B cell (primary cell): Measurements from ENCODE around the gene SENP1. TPM values are rescaled to one million over a fixed set of nuclear protein-coding genes. Genes with fewer than 3 reads are reported as not detected.

ENCODE experiments used
- ATAC-seq: fragments of 200-7000 bp; cut with Tn5 transposase; one replicate; pipeline ENCODE4 v1.10.0; 2021; ENCODE audit warnings: low read depth, mild to moderate bottlenecking, moderate number of reproducible peaks, moderate library complexity
- CTCF ChIA-PET: fragments of 350-600 bp; sonication (Branson Sonifier 250); formaldehyde crosslinking; loops from one replicate; lab custom pipeline; 2021; ENCODE audit warnings: antibody characterized with exemption, inconsistent platforms; lab: Charles Lee
- POLR2A ChIA-PET: fragments of 350-600 bp; sonication (Branson Sonifier 250); formaldehyde crosslinking; loops from one replicate; lab custom pipeline; 2021; ENCODE audit warnings: antibody characterized with exemption; lab: Charles Lee
- DNase-seq: peaks from one replicate; pipeline ENCODE4 v3.0.0; 2013
- H2AFZ ChIP-seq: 2 replicates; pipeline ENCODE4 v1.6.1; 2012; ENCODE audit warnings: mild to moderate bottlenecking, low read depth, low read length; ENCODE audit not compliant: insufficient read depth, poor library complexity, severe bottlenecking
- H3K27ac ChIP-seq, 2 donors: 1 replicate in 1 of 2; 2 replicates in 1 of 2; pipeline ENCODE4 v1.5.1; 2012 to 2013; ENCODE audit warnings: low read length in 2 of 2, mild to moderate bottlenecking in 2 of 2, moderate library complexity in 1 of 2
- H3K27me3 ChIP-seq, 4 experiments: fragments of 200-600 bp in 1 of 4; sonication (generic) in 1 of 4; replicated peaks in 1 of 4; 1 replicate in 2 of 4; 2 replicates in 2 of 4; pipeline versions ENCODE4 v1.6.1 to v1.7.0; 2013 to 2016; ENCODE audit warnings: low read length in 3 of 4, mild to moderate bottlenecking in 2 of 4, mixed read lengths in 1 of 4, moderate library complexity in 1 of 4; ENCODE audit not compliant: insufficient read depth in 4 of 4, control insufficient read depth in 3 of 4; ENCODE audit errors: control extremely low read depth in 1 of 4
- H3K36me3 ChIP-seq, 2 experiments: replicated peaks in 1 of 2; 1 replicate in 1 of 2; 2 replicates in 1 of 2; pipeline versions ENCODE4 v1.6.1 to v1.7.1; 2013; ENCODE audit warnings: low read length in 1 of 2; ENCODE audit not compliant: insufficient read depth in 2 of 2, control insufficient read depth in 1 of 2; ENCODE audit errors: control extremely low read depth in 1 of 2, extremely low read depth in 1 of 2
- H3K4me1 ChIP-seq, 2 donors: fragments of 200-600 bp in 1 of 2; sonication (generic) in 1 of 2; 1 replicate in 1 of 2; 2 replicates in 1 of 2; pipeline versions ENCODE4 v1.5.1 to v1.6.1; 2013 to 2017; ENCODE audit warnings: low read length in 2 of 2; ENCODE audit not compliant: control insufficient read depth in 2 of 2, insufficient read depth in 2 of 2
- H3K4me2 ChIP-seq: replicated peaks from 2 replicates; pipeline ENCODE3; 2012; ENCODE audit warnings: mild to moderate bottlenecking, low read depth, low read length; ENCODE audit not compliant: poor library complexity, severe bottlenecking
- H3K4me3 ChIP-seq, 5 experiments: fragments of 200-600 bp in 1 of 5; sonication (generic) in 1 of 5; 1 replicate in 3 of 5; 2 replicates in 2 of 5; pipeline versions ENCODE4 v1.5.1 to v1.7.0; 2011 to 2016; ENCODE audit warnings: low read length in 4 of 5, mild to moderate bottlenecking in 4 of 5, low read depth in 2 of 5, control low read depth in 1 of 5, moderate library complexity in 1 of 5; ENCODE audit not compliant: insufficient read depth in 1 of 5; ENCODE audit errors: control extremely low read depth in 1 of 5, extremely low read depth in 1 of 5
- H3K79me2 ChIP-seq: fragments of 200-600 bp; sonication (generic); one replicate; pipeline ENCODE4 v1.6.0; 2016; ENCODE audit warnings: low read length; ENCODE audit not compliant: control insufficient read depth, insufficient read depth
- H3K9ac ChIP-seq: fragments of 200-600 bp; sonication (generic); 2 replicates; pipeline ENCODE4 v1.6.1; 2017; ENCODE audit warnings: mild to moderate bottlenecking, low read length, moderate library complexity
- H3K9me3 ChIP-seq, 3 donors: one replicate each; pipeline versions ENCODE4 v1.6.1 to v1.7.1; 2013; ENCODE audit warnings: low read length in 2 of 3; ENCODE audit not compliant: control insufficient read depth in 2 of 3, insufficient read depth in 1 of 3; ENCODE audit errors: control extremely low read depth in 1 of 3
- H4K20me1 ChIP-seq: 2 replicates; pipeline ENCODE4 v1.6.0; 2012; ENCODE audit warnings: mild to moderate bottlenecking, low read length; ENCODE audit not compliant: insufficient read depth, control insufficient read depth, poor library complexity, severe bottlenecking
- H3K27ac Mint-ChIP-seq: one replicate; pipeline ENCODE4 v1.8.0; 2021; ENCODE audit warnings: mixed read lengths
- H3K27me3 Mint-ChIP-seq: one replicate; pipeline ENCODE4 v1.8.0; 2021; ENCODE audit warnings: mixed read lengths
- H3K4me1 Mint-ChIP-seq: one replicate; pipeline ENCODE4 v1.8.0; 2021; ENCODE audit warnings: mixed read lengths
- H3K4me3 Mint-ChIP-seq: one replicate; pipeline ENCODE4 v1.8.0; 2021; ENCODE audit warnings: mixed read lengths
- H3K9me3 Mint-ChIP-seq: one replicate; pipeline ENCODE4 v1.8.0; 2022; ENCODE audit warnings: mixed read lengths; ENCODE audit not compliant: insufficient read depth
- EZH2 ChIP-seq: IDR thresholded peaks from 2 replicates; pipeline ENCODE4 v1.6.1; 2012; ENCODE audit warnings: borderline replicate concordance, low read depth, mild to moderate bottlenecking, moderate library complexity, low read length; ENCODE audit not compliant: insufficient read depth, poor library complexity, severe bottlenecking
- WGBS: methylation state at CpG from one replicate; pipeline ENCODE4 v1.1.5; 2013; ENCODE audit warnings: missing lambda C conversion rate; ENCODE audit not compliant: insufficient coverage; 5-methylcytosine and 5-hydroxymethylcytosine counted together
- intact Hi-C: fragments of 100-400 bp; cut with micrococcal nuclease; formaldehyde crosslinking; loops from one replicate; pipeline ENCODE4 v1.10.0; 2022
- polyA plus RNA-seq: library from polyadenylated mRNA; depleted of rRNA; stranded (reverse); fragments of >200 nt; gene quantifications from 2 replicates; pipeline ENCODE4 v1.2.3, GENCODE V29; 2012
- total RNA-seq, 2 donors: library from RNA; stranded (reverse); fragments of 120-200 nt in 1 of 2; gene quantifications; 1 replicate in 1 of 2; 2 replicates in 1 of 2; pipeline versions ENCODE4 v1.2.3 to v1.2.4, GENCODE V29; 2013 to 2022
- TF ChIP-seq, protein P1 (sequence below): fragments of 200-600 bp; IDR thresholded peaks from one replicate; pipeline ENCODE4 v1.8.0; 2022; ENCODE audit warnings: antibody characterized with exemption, mild to moderate bottlenecking

The SENP1 gene
- total and polyA plus RNA-seq, 2 donors (not counting 1 experiment from before 2014, with no cell fraction given): 7.3 to 44.8 TPM

DNA sequence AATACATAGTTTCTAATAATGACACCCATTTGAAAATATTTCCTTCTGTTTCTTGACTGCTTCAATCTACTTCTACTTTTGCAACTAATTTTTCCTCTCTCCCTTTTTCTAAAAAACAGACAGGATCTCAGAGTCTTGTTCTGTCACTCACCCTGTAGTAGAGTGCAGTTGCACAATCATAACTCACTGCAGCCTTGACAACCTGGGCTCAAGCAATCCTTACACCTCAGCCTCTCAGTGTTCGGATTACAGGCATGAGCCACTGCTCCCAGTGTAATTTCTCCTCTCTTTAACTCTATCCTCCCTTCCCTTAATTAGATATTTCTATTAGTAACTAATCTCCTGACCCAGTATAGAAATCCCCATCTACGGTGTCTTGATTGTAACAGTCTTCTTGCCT, 45.4 kb downstream of the SENP1 start:
- intact Hi-C loops: no loop called here
- H3K27me3 ChIP-seq: no peaks in the 10 kb centered on the region
- no peaks in the 10 kb centered on the region for H4K20me1 ChIP-seq
- H3K27me3 Mint-ChIP-seq: no peaks in the 10 kb centered on the region
- TF ChIP-seq, protein P1, sequence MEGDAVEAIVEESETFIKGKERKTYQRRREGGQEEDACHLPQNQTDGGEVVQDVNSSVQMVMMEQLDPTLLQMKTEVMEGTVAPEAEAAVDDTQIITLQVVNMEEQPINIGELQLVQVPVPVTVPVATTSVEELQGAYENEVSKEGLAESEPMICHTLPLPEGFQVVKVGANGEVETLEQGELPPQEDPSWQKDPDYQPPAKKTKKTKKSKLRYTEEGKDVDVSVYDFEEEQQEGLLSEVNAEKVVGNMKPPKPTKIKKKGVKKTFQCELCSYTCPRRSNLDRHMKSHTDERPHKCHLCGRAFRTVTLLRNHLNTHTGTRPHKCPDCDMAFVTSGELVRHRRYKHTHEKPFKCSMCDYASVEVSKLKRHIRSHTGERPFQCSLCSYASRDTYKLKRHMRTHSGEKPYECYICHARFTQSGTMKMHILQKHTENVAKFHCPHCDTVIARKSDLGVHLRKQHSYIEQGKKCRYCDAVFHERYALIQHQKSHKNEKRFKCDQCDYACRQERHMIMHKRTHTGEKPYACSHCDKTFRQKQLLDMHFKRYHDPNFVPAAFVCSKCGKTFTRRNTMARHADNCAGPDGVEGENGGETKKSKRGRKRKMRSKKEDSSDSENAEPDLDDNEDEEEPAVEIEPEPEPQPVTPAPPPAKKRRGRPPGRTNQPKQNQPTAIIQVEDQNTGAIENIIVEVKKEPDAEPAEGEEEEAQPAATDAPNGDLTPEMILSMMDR: no peak
- no peak for TF ChIP-seq EZH2
- no peak for DNase-seq
- no peaks in the 10 kb centered on the region for H3K4me1 ChIP-seq
- no peak for ATAC-seq
- ChIA-PET CTCF (no interaction called here), POLR2A (no interaction called here)
- no peak overlapping the region for H3K9ac ChIP-seq
- no peaks in the 10 kb centered on the region for H3K9me3 Mint-ChIP-seq
- H3K4me3 ChIP-seq: no peak overlapping the region
- no peak overlapping the region for H3K4me2 ChIP-seq
- WGBS: no CpG with 5 or more reads among the region's 2 CpGs
- no peaks in the 10 kb centered on the region for H3K4me1 Mint-ChIP-seq
- H3K27ac Mint-ChIP-seq: no peak overlapping the region
- peaks cover 10 to 71% of the 10 kb centered on the region in 2 experiments for H3K36me3 ChIP-seq
- H3K4me3 Mint-ChIP-seq: no peak overlapping the region
- peaks cover 0 to 11% (median 1%) of the 10 kb centered on the region in 3 donors for H3K9me3 ChIP-seq
- no peak overlapping the region for H2AFZ ChIP-seq
- H3K27ac ChIP-seq: no peak overlapping the region
- no peaks in the 10 kb centered on the region for H3K79me2 ChIP-seq

DNA sequence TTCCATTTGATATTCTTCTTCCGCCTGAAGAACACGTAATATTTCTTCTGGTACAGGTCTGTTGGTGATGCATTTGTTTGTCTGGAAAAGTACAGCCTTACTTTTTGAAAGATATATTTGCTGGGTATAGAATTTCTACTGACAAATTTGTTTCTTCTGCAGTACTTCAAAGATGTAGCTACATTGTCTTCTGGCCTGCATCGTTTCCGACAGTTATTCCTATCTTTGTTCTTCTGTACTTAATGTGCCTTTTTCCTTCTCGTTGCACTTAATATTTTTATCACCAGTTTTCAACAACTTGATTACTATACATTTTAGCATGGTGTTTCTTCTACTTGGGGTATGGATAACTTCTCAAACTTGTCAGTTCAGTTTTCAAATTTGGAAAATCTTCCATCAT, 47.1 kb downstream of the SENP1 start:
- H3K36me3 ChIP-seq: peaks cover 10 to 57% of the 10 kb centered on the region in 2 experiments

More for the DNA sequence above, 47.1 kb downstream of the SENP1 start:
- no peak for ATAC-seq
- H3K4me3 Mint-ChIP-seq: no peak overlapping the region
- no peaks in the 10 kb centered on the region for H3K79me2 ChIP-seq
- no peaks in the 10 kb centered on the region for H3K4me1 Mint-ChIP-seq
- no peak overlapping the region for H3K4me3 ChIP-seq
- ChIA-PET CTCF (no interaction called here), POLR2A (no interaction called here)
- H3K4me1 ChIP-seq: no peaks in the 10 kb centered on the region
- no peak overlapping the region for H3K4me2 ChIP-seq
- H2AFZ ChIP-seq: no peak overlapping the region
- no peaks in the 10 kb centered on the region for H3K27me3 Mint-ChIP-seq
- no peaks in the 10 kb centered on the region for H3K27me3 ChIP-seq
- no peak for DNase-seq
- peaks cover 0 to 11% (median 1%) of the 10 kb centered on the region in 3 donors for H3K9me3 ChIP-seq
- H4K20me1 ChIP-seq: no peaks in the 10 kb centered on the region
- intact Hi-C loops: no loop called here
- no peak for TF ChIP-seq EZH2
- TF ChIP-seq, protein P1: no peak
- H3K9me3 Mint-ChIP-seq: no peaks in the 10 kb centered on the region
- no peak overlapping the region for H3K27ac ChIP-seq
- no peak overlapping the region for H3K9ac ChIP-seq
- no peak overlapping the region for H3K27ac Mint-ChIP-seq
- WGBS: no CpG with 5 or more reads among the region's 5 CpGs
